Loucy (cell line): ENCODE results near the gene CCDC185.

ENCODE experiments used
- H2AFZ ChIP-seq: fragments of 200-600 bp; sonication (generic); 2 replicates; pipeline ENCODE4 v1.6.0; 2016; ENCODE audit warnings: antibody characterized with exemption, mild to moderate bottlenecking, low read length, moderate library complexity
- H3F3A ChIP-seq: fragments of 200-600 bp; 2 replicates; pipeline ENCODE4 v1.6.0; 2016; ENCODE audit warnings: antibody characterized with exemption, low read depth, mild to moderate bottlenecking
- H3K27me3 ChIP-seq: fragments of 200-600 bp; sonication (generic); 2 replicates; pipeline ENCODE4 v1.6.1; 2014; ENCODE audit warnings: low read length, mild to moderate bottlenecking; ENCODE audit not compliant: insufficient read depth, poor library complexity, severe bottlenecking
- H3K36me3 ChIP-seq: fragments of 200-600 bp; sonication (generic); 2 replicates; pipeline ENCODE4 v1.6.1; 2016; ENCODE audit warnings: low read length; ENCODE audit not compliant: insufficient read depth
- H3K4me1 ChIP-seq: fragments of 200-600 bp; sonication (generic); 2 replicates; pipeline ENCODE4 v1.5.1; 2014; ENCODE audit warnings: low read length, mild to moderate bottlenecking; ENCODE audit not compliant: insufficient read depth, poor library complexity, severe bottlenecking
- H3K4me2 ChIP-seq: fragments of 200-600 bp; sonication (generic); 2 replicates; pipeline ENCODE4 v1.6.0; 2014; ENCODE audit warnings: antibody characterized with exemption, low read length, low read depth, mild to moderate bottlenecking; ENCODE audit not compliant: poor library complexity, severe bottlenecking
- H3K4me3 ChIP-seq: fragments of 200-600 bp; sonication (generic); 2 replicates; pipeline ENCODE4 v1.5.1; 2014; ENCODE audit warnings: low read length, mild to moderate bottlenecking, mixed read lengths; ENCODE audit not compliant: poor library complexity, severe bottlenecking
- H3K79me2 ChIP-seq: fragments of 200-600 bp; sonication (generic); 2 replicates; pipeline ENCODE4 v1.6.1; 2014; ENCODE audit warnings: low read length; ENCODE audit not compliant: insufficient read depth
- H3K9ac ChIP-seq: fragments of 200-600 bp; sonication (generic); 2 replicates; pipeline ENCODE4 v1.6.0; 2014; ENCODE audit warnings: mild to moderate bottlenecking, low read depth, low read length, moderate library complexity; ENCODE audit not compliant: poor library complexity, severe bottlenecking
- H3K9me2 ChIP-seq: fragments of 200-600 bp; sonication (generic); replicated peaks from 2 replicates; pipeline ENCODE4 v1.6.1; 2016; ENCODE audit warnings: low read depth, low read length, mixed read lengths
- H3K9me3 ChIP-seq: fragments of 200-600 bp; sonication (generic); 2 replicates; pipeline ENCODE4 v1.6.1; 2014; ENCODE audit warnings: mild to moderate bottlenecking, antibody characterized with exemption, low read length, low read depth; ENCODE audit not compliant: insufficient read depth
- H4K20me1 ChIP-seq: fragments of 200-600 bp; sonication (generic); 2 replicates; pipeline ENCODE4 v1.6.0; 2014; ENCODE audit warnings: antibody characterized with exemption, low read length, mild to moderate bottlenecking; ENCODE audit not compliant: insufficient read depth, poor library complexity, severe bottlenecking
- EZH2phosphoT487 ChIP-seq: fragments of 200-600 bp; IDR thresholded peaks from 2 replicates; pipeline ENCODE4 v1.6.1; 2018; ENCODE audit warnings: antibody characterized with exemption, mild to moderate bottlenecking, moderate library complexity, borderline replicate concordance
- TF ChIP-seq, protein P1 (sequence below): fragments of 200-600 bp; sonication (generic); conservative IDR thresholded peaks from 2 replicates; pipeline ENCODE4 v1.5.1; 2014; ENCODE audit warnings: mild to moderate bottlenecking, antibody characterized with exemption, low read length

The CCDC185 gene

DNA sequence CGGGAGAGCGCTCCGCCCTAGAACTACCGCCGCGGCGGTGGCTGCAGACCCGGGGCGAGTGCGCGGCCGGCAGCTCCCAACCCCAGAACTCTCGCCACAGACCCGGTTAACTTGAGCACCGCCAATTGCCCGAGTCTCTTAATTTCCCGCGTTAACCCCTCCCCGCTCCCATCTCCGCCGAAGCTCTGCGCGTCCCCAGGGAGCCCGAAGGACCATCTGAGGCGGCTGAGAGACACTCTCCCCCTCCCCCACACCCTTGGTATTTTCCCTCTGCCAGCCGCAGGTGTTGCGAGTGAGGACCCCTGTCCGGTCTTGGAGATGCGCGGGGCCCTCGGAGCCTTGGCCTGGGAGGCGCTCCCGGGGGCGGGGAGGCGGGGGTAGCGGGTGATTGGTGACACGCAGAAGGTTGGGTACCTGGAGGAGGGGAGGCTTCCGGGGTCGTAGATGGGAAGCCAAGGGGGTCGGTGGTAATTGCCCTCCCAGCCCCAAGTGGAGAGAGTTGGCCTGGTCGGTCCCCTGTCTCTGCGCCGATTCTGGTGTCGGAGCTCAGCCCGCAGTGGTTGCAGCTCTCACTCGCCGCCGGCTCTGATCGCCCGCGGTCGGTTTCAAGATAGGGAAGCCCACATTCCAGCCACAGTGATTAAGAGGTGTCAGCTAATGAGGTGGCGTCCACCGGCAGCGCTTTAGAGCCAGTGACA, 28.4 kb upstream of the CCDC185 start:
- Histone ChIP-seq H2AFZ (peak overlapping the region; percentile 80), H3K36me3 (no peaks in the 10 kb centered on the region), H3K4me3 (peak overlapping the region; percentile 90), H3K9me2 (no peaks in the 10 kb centered on the region), H3K9me3 (no peaks in the 10 kb centered on the region), H3F3A (peaks cover 6% of the 10 kb centered on the region), H3K4me1 (peaks cover 12% of the 10 kb centered on the region), H3K79me2 (no peaks in the 10 kb centered on the region), H3K9ac (no peak overlapping the region), H3K27me3 (peaks cover 12% of the 10 kb centered on the region), H4K20me1 (no peaks in the 10 kb centered on the region), H3K4me2 (peak overlapping the region; percentile 76)
- TF ChIP-seq, protein P1, sequence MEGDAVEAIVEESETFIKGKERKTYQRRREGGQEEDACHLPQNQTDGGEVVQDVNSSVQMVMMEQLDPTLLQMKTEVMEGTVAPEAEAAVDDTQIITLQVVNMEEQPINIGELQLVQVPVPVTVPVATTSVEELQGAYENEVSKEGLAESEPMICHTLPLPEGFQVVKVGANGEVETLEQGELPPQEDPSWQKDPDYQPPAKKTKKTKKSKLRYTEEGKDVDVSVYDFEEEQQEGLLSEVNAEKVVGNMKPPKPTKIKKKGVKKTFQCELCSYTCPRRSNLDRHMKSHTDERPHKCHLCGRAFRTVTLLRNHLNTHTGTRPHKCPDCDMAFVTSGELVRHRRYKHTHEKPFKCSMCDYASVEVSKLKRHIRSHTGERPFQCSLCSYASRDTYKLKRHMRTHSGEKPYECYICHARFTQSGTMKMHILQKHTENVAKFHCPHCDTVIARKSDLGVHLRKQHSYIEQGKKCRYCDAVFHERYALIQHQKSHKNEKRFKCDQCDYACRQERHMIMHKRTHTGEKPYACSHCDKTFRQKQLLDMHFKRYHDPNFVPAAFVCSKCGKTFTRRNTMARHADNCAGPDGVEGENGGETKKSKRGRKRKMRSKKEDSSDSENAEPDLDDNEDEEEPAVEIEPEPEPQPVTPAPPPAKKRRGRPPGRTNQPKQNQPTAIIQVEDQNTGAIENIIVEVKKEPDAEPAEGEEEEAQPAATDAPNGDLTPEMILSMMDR, result no peak
- TF ChIP-seq EZH2phosphoT487, result no peak

DNA sequence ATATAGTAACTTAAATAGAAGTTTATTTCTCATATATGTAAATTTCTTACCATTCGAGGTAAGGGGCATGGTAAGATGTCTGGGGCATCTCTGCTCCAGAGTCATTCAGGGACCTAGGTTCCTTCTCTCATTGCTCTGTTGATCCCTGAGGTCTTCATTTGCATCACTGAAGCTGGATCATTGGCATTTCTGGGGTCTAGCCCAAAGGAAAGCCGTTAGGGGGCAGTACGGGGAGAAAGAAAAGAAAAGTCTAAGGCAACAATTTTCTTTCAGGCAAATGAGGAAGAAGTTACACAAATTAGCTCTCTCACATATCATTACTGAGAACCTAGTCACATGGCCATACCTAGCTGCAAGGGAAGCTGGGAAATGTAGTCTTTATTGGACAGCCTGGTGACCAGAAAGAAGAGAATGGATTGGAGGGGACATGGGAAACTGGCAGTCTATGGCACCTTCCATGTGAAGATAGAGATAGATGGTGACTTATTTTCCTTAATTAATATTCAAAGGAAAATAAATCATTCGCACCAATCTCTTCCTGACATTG, 19.1 kb upstream of the CCDC185 start:
- H3K4me2 ChIP-seq, result no peak overlapping the region
- TF ChIP-seq, protein P1, result no peak
- TF ChIP-seq EZH2phosphoT487, result no peak
- no peaks in the 10 kb centered on the region for H3K9me2 ChIP-seq
- no peaks in the 10 kb centered on the region for H3K36me3 ChIP-seq
- no peaks in the 10 kb centered on the region for H3K27me3 ChIP-seq
- H3K4me3 ChIP-seq, result no peak overlapping the region
- no peak overlapping the region for H2AFZ ChIP-seq
- no peaks in the 10 kb centered on the region for H4K20me1 ChIP-seq
- H3F3A ChIP-seq, result no peaks in the 10 kb centered on the region
- H3K4me1 ChIP-seq, result no peaks in the 10 kb centered on the region
- H3K9me3 ChIP-seq, result 0 out of 2 replicates have a peak, but pooled peaks cover 3% of the 10 kb centered on the region
- H3K9ac ChIP-seq, result no peak overlapping the region
- H3K79me2 ChIP-seq, result no peaks in the 10 kb centered on the region

DNA sequence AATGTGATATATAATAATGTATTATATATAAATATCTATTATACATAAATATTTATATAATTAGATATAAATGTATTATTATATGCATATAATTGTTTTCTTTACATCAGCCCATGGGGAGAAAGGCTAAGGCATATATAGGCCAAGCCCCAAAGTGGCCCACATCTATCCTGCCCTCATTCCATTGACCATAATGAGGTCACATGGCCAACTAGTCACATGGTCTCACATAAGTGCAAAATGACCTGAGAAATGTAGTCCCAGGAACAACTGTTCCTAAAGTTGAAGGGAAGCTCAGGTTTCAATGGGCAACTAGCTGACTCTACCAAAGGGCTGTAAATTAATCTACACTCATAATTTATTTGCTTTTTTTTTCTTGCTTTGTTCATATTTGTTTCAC, 14.5 kb upstream of the CCDC185 start:
- Histone ChIP-seq H3K79me2 (no peaks in the 10 kb centered on the region), H4K20me1 (no peaks in the 10 kb centered on the region), H3K9me2 (no peaks in the 10 kb centered on the region), H3K9me3 (0 out of 2 replicates have a peak, but pooled peaks cover 3% of the 10 kb centered on the region), H3K4me1 (no peaks in the 10 kb centered on the region), H3K36me3 (no peaks in the 10 kb centered on the region), H3K4me3 (no peak overlapping the region), H3K27me3 (no peaks in the 10 kb centered on the region), H3K9ac (no peak overlapping the region), H2AFZ (no peak overlapping the region), H3F3A (no peaks in the 10 kb centered on the region), H3K4me2 (no peak overlapping the region)
- no peak for TF ChIP-seq EZH2phosphoT487
- TF ChIP-seq, protein P1, result no peak
